HG03045 (cell line): ENCODE measurements around the gene FGF18.
A peak's percentile ranks its signal among the peaks of the same experiment; 100 is the strongest.
"Not testable (repeated sequence)": the region's sequence is repeated elsewhere in the genome, so short reads cannot be mapped to it uniquely, and the experiment has no call there.

Source experiments
- ATAC-seq: cut with Tn5 transposase; IDR thresholded peaks from one replicate; pipeline ENCODE4 v1.9.1; 2021; ENCODE audit warnings: mild to moderate bottlenecking, moderate library complexity; ENCODE audit not compliant: unreplicated experiment

FGF18 gene

GRCh38 chr5:171418982-171419687 is at the start of gene FGF18:
FGF18 (plus strand) TSS chr5:171419647; CDS start chr5:171420200, 553 bp downstream.
- peak; percentile 37 for ATAC-seq

- no peak for ATAC-seq
Measured at GRCh38 chr5:171369898-171370297, 49.5 kb upstream of the FGF18 start.

GRCh38 chr5:171370881-171371280 is 48.6 kb upstream of the FGF18 start:
- not testable (repeated sequence) for ATAC-seq

- ATAC-seq: no peak
Measured at GRCh38 chr5:171371326-171371725, 48.1 kb upstream of the FGF18 start.

- no peak for ATAC-seq
Measured at GRCh38 chr5:171379961-171380360, 39.5 kb upstream of the FGF18 start.

GRCh38 chr5:171384416-171384815 is 35.0 kb upstream of the FGF18 start:
- not testable (repeated sequence) for ATAC-seq

GRCh38 chr5:171384999-171385398 is 34.4 kb upstream of the FGF18 start:
- not testable (repeated sequence) for ATAC-seq

GRCh38 chr5:171386006-171386671 is 33.3 kb upstream of the FGF18 start:
- ATAC-seq: no peak

GRCh38 chr5:171386861-171387344 is 32.5 kb upstream of the FGF18 start:
- ATAC-seq: peak; percentile 0

GRCh38 chr5:171387345-171387969 is 32.0 kb upstream of the FGF18 start, which contains the start of gene NPM1:
NPM1 (plus strand) TSS chr5:171387849; CDS start chr5:171387949, 100 bp downstream.
- ATAC-seq: peak; percentile 84

- ATAC-seq: peak; percentile 28
Measured at GRCh38 chr5:171387970-171388815, 31.3 kb upstream of the FGF18 start.

- peak; percentile 3 for ATAC-seq
Measured at GRCh38 chr5:171388816-171389168, 30.7 kb upstream of the FGF18 start.

GRCh38 chr5:171390883-171391677 is 28.4 kb upstream of the FGF18 start:
- no peak for ATAC-seq

- ATAC-seq: no peak
Measured at GRCh38 chr5:171391996-171392577, 27.4 kb upstream of the FGF18 start.

GRCh38 chr5:171392585-171393159 is 26.8 kb upstream of the FGF18 start:
- ATAC-seq: no peak

GRCh38 chr5:171395042-171395441 is 24.4 kb upstream of the FGF18 start:
- ATAC-seq: no peak

- not testable (repeated sequence) for ATAC-seq
Measured at GRCh38 chr5:171396583-171396982, 22.9 kb upstream of the FGF18 start.

GRCh38 chr5:171397190-171397589 is 22.3 kb upstream of the FGF18 start:
- ATAC-seq: no peak

GRCh38 chr5:171397599-171397998 is 21.8 kb upstream of the FGF18 start:
- no peak for ATAC-seq
